DOHH2 (cell line): ENCODE results near the gene PPP2R5B.

Source experiments
- H3F3A ChIP-seq: fragments of 200-600 bp; sonication (generic), shearing (Covaris generic); 2 replicates; pipeline ENCODE4 v1.6.0; 2016; ENCODE audit warnings: antibody characterized with exemption, mild to moderate bottlenecking; ENCODE audit not compliant: control insufficient read depth, insufficient read depth
- H3K27ac ChIP-seq: fragments of 200-600 bp; sonication (generic); 2 replicates; pipeline ENCODE4 v1.5.1; 2014; ENCODE audit warnings: low read depth, mild to moderate bottlenecking, low read length, moderate library complexity
- H3K27me3 ChIP-seq: fragments of 200-600 bp; sonication (generic); 2 replicates; pipeline ENCODE4 v1.6.1; 2014; ENCODE audit warnings: mild to moderate bottlenecking, low read length, mixed read lengths; ENCODE audit not compliant: control insufficient read depth
- H3K36me3 ChIP-seq: fragments of 200-600 bp; sonication (generic); 2 replicates; pipeline ENCODE4 v1.6.1; 2014; ENCODE audit warnings: mild to moderate bottlenecking, low read length, moderate library complexity, mixed read lengths; ENCODE audit not compliant: control insufficient read depth
- H3K4me1 ChIP-seq: fragments of 200-600 bp; sonication (generic); 2 replicates; pipeline ENCODE4 v1.6.1; 2014; ENCODE audit warnings: mild to moderate bottlenecking, low read length, mixed read lengths; ENCODE audit not compliant: control insufficient read depth
- H3K4me2 ChIP-seq: fragments of 200-600 bp; sonication (generic); 2 replicates; pipeline ENCODE4 v1.6.0; 2014; ENCODE audit warnings: mild to moderate bottlenecking, low read length, moderate library complexity
- H3K4me3 ChIP-seq: fragments of 200-600 bp; sonication (generic); 2 replicates; pipeline ENCODE4 v1.5.1; 2014; ENCODE audit warnings: mild to moderate bottlenecking, low read length, mixed read lengths
- H3K79me2 ChIP-seq: fragments of 200-600 bp; sonication (generic); 2 replicates; pipeline ENCODE4 v1.6.1; 2014; ENCODE audit warnings: mild to moderate bottlenecking, low read length, mixed read lengths; ENCODE audit not compliant: control insufficient read depth
- H3K9me2 ChIP-seq: fragments of 200-600 bp; sonication (generic); replicated peaks from 2 replicates; pipeline ENCODE4 v1.6.1; 2014; ENCODE audit warnings: mild to moderate bottlenecking, low read length, mixed read lengths; ENCODE audit not compliant: control insufficient read depth
- H3K9me3 ChIP-seq: fragments of 200-600 bp; sonication (generic); 2 replicates; pipeline ENCODE4 v1.6.1; 2014; ENCODE audit warnings: antibody characterized with exemption, low read length, mixed read lengths; ENCODE audit not compliant: control insufficient read depth, insufficient read depth
- H4K20me1 ChIP-seq: fragments of 200-600 bp; sonication (generic); 2 replicates; pipeline ENCODE4 v1.6.0; 2014; ENCODE audit warnings: low read depth, mild to moderate bottlenecking, antibody characterized with exemption, low read length, moderate library complexity; ENCODE audit not compliant: control insufficient read depth, insufficient read depth
- CTCF ChIP-seq: fragments of 200-600 bp; sonication (generic); IDR thresholded peaks from one replicate; pipeline ENCODE4 v1.5.1; 2014; ENCODE audit warnings: antibody characterized with exemption, mild to moderate bottlenecking, low read depth, low read length; ENCODE audit not compliant: poor library complexity, severe bottlenecking
- EZH2phosphoT487 ChIP-seq: fragments of 200-600 bp; sonication (generic); IDR thresholded peaks from 2 replicates; pipeline ENCODE4 v1.6.1; 2017; ENCODE audit warnings: borderline replicate concordance, mild to moderate bottlenecking, antibody characterized with exemption, low read length, moderate library complexity, mixed read lengths

The PPP2R5B gene

GRCh38 chr11:64928957-64929356 is 4.5 kb downstream of the PPP2R5B start:
- Histone ChIP-seq H3K4me1 (peaks cover 13% of the 10 kb centered on the region), H3K9me2 (no peaks in the 10 kb centered on the region), H3K36me3 (no peaks in the 10 kb centered on the region), H4K20me1 (no peaks in the 10 kb centered on the region), H3K4me2 (no peak overlapping the region), H3K27ac (no peak overlapping the region), H3F3A (no peaks in the 10 kb centered on the region), H3K27me3 (no peaks in the 10 kb centered on the region), H3K4me3 (no peak overlapping the region), H3K9me3 (no peaks in the 10 kb centered on the region), H3K79me2 (no peaks in the 10 kb centered on the region)
- TF ChIP-seq CTCF (no peak), EZH2phosphoT487 (no peak)

GRCh38 chr11:64929625-64930024 is 5.1 kb downstream of the PPP2R5B start:
- H3K9me3 ChIP-seq: no peaks in the 10 kb centered on the region
- no peaks in the 10 kb centered on the region for H3K9me2 ChIP-seq
- no peaks in the 10 kb centered on the region for H3K27me3 ChIP-seq
- H3K36me3 ChIP-seq: no peaks in the 10 kb centered on the region
- H3K79me2 ChIP-seq: no peaks in the 10 kb centered on the region
- no peaks in the 10 kb centered on the region for H4K20me1 ChIP-seq
- H3K4me3 ChIP-seq: no peak overlapping the region
- H3K27ac ChIP-seq: no peak overlapping the region
- peaks cover 8% of the 10 kb centered on the region for H3K4me1 ChIP-seq
- no peaks in the 10 kb centered on the region for H3F3A ChIP-seq
- no peak for TF ChIP-seq CTCF
- TF ChIP-seq EZH2phosphoT487: no peak
- H3K4me2 ChIP-seq: no peak overlapping the region

- H3F3A ChIP-seq: no peaks in the 10 kb centered on the region
- no peak for TF ChIP-seq EZH2phosphoT487
- TF ChIP-seq CTCF: no peak
- H3K9me2 ChIP-seq: no peaks in the 10 kb centered on the region
Measured at GRCh38 chr11:64930340-64930739, 5.9 kb downstream of the PPP2R5B start.

GRCh38 chr11:64931290-64931689 is 6.8 kb downstream of the PPP2R5B start:
- H3F3A ChIP-seq: no peaks in the 10 kb centered on the region

More at GRCh38 chr11:64930340-64930739, 5.9 kb downstream of the PPP2R5B start:
- no peaks in the 10 kb centered on the region for H4K20me1 ChIP-seq
- no peak overlapping the region for H3K4me2 ChIP-seq
- no peak overlapping the region for H3K4me3 ChIP-seq
- no peaks in the 10 kb centered on the region for H3K27me3 ChIP-seq
- H3K4me1 ChIP-seq: peaks cover 1% of the 10 kb centered on the region
- no peaks in the 10 kb centered on the region for H3K79me2 ChIP-seq
- no peaks in the 10 kb centered on the region for H3K9me3 ChIP-seq
- no peaks in the 10 kb centered on the region for H3K36me3 ChIP-seq
- H3K27ac ChIP-seq: no peak overlapping the region

More at GRCh38 chr11:64931290-64931689, 6.8 kb downstream of the PPP2R5B start:
- Histone ChIP-seq H3K79me2 (no peaks in the 10 kb centered on the region), H3K27ac (no peak overlapping the region), H3K4me2 (no peak overlapping the region), H3K36me3 (no peaks in the 10 kb centered on the region), H3K9me2 (no peaks in the 10 kb centered on the region), H3K9me3 (no peaks in the 10 kb centered on the region), H3K4me3 (no peak overlapping the region), H3K27me3 (no peaks in the 10 kb centered on the region), H3K4me1 (no peaks in the 10 kb centered on the region), H4K20me1 (no peaks in the 10 kb centered on the region)
- no peak for TF ChIP-seq CTCF
- no peak for TF ChIP-seq EZH2phosphoT487
